Islet of Langerhans (tissue), 1 donor: ENCODE data around the gene HLA-E.
"Not testable (repeated sequence)": the region's sequence is repeated elsewhere in the genome, so short reads cannot be mapped to it uniquely, and the experiment has no call there.

ENCODE experiments used
- FAIRE-seq: peaks from one replicate; lab custom pipeline; 2011; peaks lifted over from hg19 to GRCh38; lab: Jason Lieb, UNC

The HLA-E gene

GRCh38 chr6:30508890-30509736, 19.8 kb downstream of the HLA-E start:
- no peak for FAIRE-seq

GRCh38 chr6:30510419-30511168, 21.3 kb downstream of the HLA-E start:
- no peak for FAIRE-seq

GRCh38 chr6:30511169-30511546, 21.8 kb downstream of the HLA-E start:
- no peak for FAIRE-seq

GRCh38 chr6:30513451-30513850, 24.1 kb downstream of the HLA-E start:
- FAIRE-seq: no peak

GRCh38 chr6:30515106-30515505, 25.8 kb downstream of the HLA-E start:
- no peak for FAIRE-seq

GRCh38 chr6:30515944-30516753, 26.8 kb downstream of the HLA-E start:
- FAIRE-seq: peak; percentile 77

- not testable (repeated sequence) for FAIRE-seq
Measured at GRCh38 chr6:30516754-30517076, 27.4 kb downstream of the HLA-E start.

GRCh38 chr6:30517767-30518504, 28.6 kb downstream of the HLA-E start:
- not testable (repeated sequence) for FAIRE-seq

GRCh38 chr6:30518505-30519145, 29.3 kb downstream of the HLA-E start:
- not testable (repeated sequence) for FAIRE-seq

GRCh38 chr6:30520522-30520921, 31.2 kb downstream of the HLA-E start:
- no peak for FAIRE-seq

GRCh38 chr6:30521082-30521481, 31.8 kb downstream of the HLA-E start:
- FAIRE-seq: not testable (repeated sequence)

- not testable (repeated sequence) for FAIRE-seq
Measured at GRCh38 chr6:30521952-30522351, 32.6 kb downstream of the HLA-E start.

GRCh38 chr6:30526444-30526843, 37.1 kb downstream of the HLA-E start:
- FAIRE-seq: not testable (repeated sequence)

- not testable (repeated sequence) for FAIRE-seq
Measured at GRCh38 chr6:30529349-30529875, 40.1 kb downstream of the HLA-E start.

- FAIRE-seq: no peak
Measured at GRCh38 chr6:30530014-30530413, 40.7 kb downstream of the HLA-E start.

- FAIRE-seq: no peak
Measured at GRCh38 chr6:30533460-30534294, 44.4 kb downstream of the HLA-E start.

- FAIRE-seq: no peak
Measured at GRCh38 chr6:30537931-30538330, 48.6 kb downstream of the HLA-E start.

GRCh38 chr6:30541515-30542403, 52.5 kb downstream of the HLA-E start:
- peak; percentile 97 for FAIRE-seq

GRCh38 chr6:30542404-30542725, 53.1 kb downstream of the HLA-E start:
- FAIRE-seq: no peak
